Brain microvascular endothelial cell (primary cell): Measurements from ENCODE around the gene OPA1.

Source experiments
- DNase-seq: peaks from one replicate; pipeline ENCODE4 v3.0.0-alpha.2; 2020
- H3K27ac ChIP-seq: fragments of 250-450 bp; sonication (Bioruptor Pico); 2 replicates; pipeline ENCODE4 v1.5.1; 2020; ENCODE audit warnings: mild to moderate bottlenecking, moderate library complexity
- H3K27me3 ChIP-seq: fragments of 250-450 bp; sonication (Bioruptor Pico); replicated peaks from 2 replicates; pipeline ENCODE4 v1.5.1; 2020; ENCODE audit warnings: mild to moderate bottlenecking
- H3K36me3 ChIP-seq: fragments of 250-450 bp; sonication (Bioruptor Pico); replicated peaks from 2 replicates; pipeline ENCODE4 v1.5.1; 2020; ENCODE audit warnings: mild to moderate bottlenecking
- H3K4me3 ChIP-seq: 2 replicates; pipeline ENCODE4 v1.5.1; 2011; ENCODE audit warnings: low read depth, mild to moderate bottlenecking, control low read depth, low read length, moderate library complexity
- CTCF ChIP-seq: IDR thresholded peaks from 2 replicates; pipeline ENCODE4 v1.5.1; 2011; ENCODE audit warnings: low read depth, mild to moderate bottlenecking, moderate library complexity, low read length, control low read depth, inconsistent platforms; ENCODE audit errors: missing control alignments
- in situ Hi-C: cut with HindIII; loops from 2 replicates; pipeline ENCODE4 v1.10.0; 2017; ENCODE audit warnings: low sequenced_read_pairs, low pct_ligation_motif_present

The OPA1 gene

DNA sequence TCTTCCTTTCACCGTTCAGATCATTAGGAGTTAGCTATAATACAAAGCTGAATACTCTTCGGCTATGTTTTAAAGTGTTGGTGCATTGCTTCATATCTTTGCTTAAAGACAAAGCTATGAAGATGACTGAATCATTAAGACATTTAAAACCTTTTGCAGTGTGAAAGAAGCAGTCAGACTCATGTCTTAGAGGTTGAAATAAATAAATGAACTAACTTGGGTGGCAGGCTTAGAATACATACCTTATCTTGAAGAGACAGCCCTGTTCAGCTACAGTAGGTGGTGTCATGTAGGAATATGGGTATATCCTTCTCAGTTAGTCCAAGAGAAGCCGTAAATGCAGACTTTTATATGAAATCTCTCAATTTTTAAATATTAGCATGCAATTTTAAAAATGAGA is 63.4 kb downstream of the OPA1 start:
- in situ Hi-C loops = no loop called here
- no peak for TF ChIP-seq CTCF
- H3K27ac ChIP-seq = no peak overlapping the region

DNA sequence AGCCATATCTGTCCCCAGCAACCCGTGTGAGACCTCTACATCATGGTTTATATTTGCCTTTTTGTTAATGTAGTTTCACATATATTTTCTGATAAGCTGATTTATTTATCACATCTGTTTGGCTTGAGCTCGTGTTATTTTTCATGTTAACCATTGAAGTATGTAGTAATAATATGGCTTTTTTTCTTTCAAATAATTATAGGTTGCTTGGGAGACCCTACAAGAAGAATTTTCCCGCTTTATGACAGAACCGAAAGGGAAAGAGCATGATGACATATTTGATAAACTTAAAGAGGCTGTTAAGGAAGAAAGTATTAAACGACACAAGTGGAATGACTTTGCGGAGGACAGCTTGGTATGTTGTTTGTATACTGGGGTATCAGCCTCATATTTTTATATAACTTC is 63.9 kb downstream of the OPA1 start:
- Histone ChIP-seq H3K4me3 (no peak overlapping the region), H3K27ac (no peak overlapping the region), H3K27me3 (no peaks in the 10 kb centered on the region), H3K36me3 (peaks cover 24% of the 10 kb centered on the region)
- DNase-seq = no peak
- in situ Hi-C loops = no loop called here
- no peak for TF ChIP-seq CTCF

More for the DNA sequence above, 63.4 kb downstream of the OPA1 start:
- Histone ChIP-seq H3K4me3 (no peak overlapping the region), H3K36me3 (peaks cover 24% of the 10 kb centered on the region), H3K27me3 (no peaks in the 10 kb centered on the region)
- no peak for DNase-seq

GRCh38 chr3:193660171-193660570 is 67.2 kb downstream of the OPA1 start:
- DNase-seq = no peak
- no peak overlapping the region for H3K4me3 ChIP-seq
- H3K36me3 ChIP-seq = peaks cover 34% of the 10 kb centered on the region
- H3K27ac ChIP-seq = no peak overlapping the region
- no peak for TF ChIP-seq CTCF
- in situ Hi-C loops = no loop called here
- H3K27me3 ChIP-seq = no peaks in the 10 kb centered on the region

DNA sequence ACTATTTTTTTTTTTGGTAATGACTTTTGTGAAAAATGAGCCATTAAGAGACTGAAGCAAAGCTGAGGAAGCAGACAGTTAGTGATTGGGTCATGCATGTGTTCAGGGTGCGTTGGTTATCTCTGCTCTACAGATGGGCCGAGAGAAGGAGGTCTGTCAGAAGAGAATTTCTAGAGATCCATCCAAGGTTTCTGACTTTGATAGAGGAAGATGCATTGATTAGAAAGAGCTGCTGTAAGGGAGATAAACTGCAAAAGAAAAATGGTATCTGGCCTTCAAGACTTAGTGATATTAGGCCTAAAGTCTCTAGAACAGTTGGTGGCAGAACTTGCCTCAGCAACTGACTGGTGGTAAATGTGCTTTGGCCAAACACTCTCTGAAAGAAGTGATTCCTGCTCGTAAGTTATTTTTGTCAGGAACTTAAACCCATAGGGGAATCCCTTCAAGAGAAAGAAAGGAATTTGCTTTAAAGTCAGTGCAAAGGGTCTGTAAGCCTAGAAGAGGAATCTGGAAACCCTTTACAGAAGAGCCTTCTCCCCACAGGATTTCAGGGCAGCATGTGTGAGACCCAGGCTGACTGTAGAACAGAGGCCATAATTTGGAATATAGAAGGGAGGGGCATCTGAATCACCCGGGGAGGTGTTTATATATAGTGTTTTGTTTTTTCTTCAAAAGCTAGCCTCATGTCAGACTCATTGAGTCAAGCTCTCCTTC is 67.8 kb downstream of the OPA1 start:
- no peak for TF ChIP-seq CTCF
- in situ Hi-C loops = no loop called here
- DNase-seq = no peak
- H3K27me3 ChIP-seq = no peaks in the 10 kb centered on the region
- H3K36me3 ChIP-seq = peaks cover 28% of the 10 kb centered on the region
- no peak overlapping the region for H3K27ac ChIP-seq
- H3K4me3 ChIP-seq = no peak overlapping the region

DNA sequence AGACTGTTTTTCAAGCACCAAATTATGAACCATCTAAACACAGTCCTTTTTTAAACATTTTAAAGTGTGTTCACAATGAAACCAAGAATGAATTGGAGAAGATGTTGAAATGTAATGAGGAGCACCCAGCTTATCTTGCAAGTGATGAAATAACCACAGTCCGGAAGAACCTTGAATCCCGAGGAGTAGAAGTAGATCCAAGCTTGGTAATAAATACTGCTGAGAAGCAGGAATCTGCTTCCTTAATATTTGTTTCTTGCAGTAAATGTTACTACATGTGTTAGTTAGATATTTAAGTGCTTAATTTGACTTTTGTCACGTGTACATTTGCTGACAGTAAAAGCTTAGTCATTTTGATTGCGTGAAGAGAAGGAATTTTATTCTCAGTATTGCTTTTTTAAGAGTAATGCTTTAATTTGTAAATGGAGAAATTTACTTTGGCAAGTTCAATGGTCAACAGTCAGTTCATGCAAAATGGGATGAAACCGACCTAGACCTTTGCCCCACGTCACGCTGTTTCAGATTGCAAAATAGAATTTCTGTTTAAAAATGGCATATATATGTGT is 69.8 kb downstream of the OPA1 start:
- in situ Hi-C loops = no loop called here
- no peaks in the 10 kb centered on the region for H3K27me3 ChIP-seq

More for the DNA sequence above, 69.8 kb downstream of the OPA1 start:
- Histone ChIP-seq H3K4me3 (no peak overlapping the region), H3K27ac (no peak overlapping the region), H3K36me3 (peaks cover 24% of the 10 kb centered on the region)
- TF ChIP-seq CTCF = no peak
- DNase-seq = no peak
